ENCODE results near the gene LRGUK.

The LRGUK gene

GRCh38 chr7:134126966-134127848, at the start of gene LRGUK:
Gene LRGUK (plus strand): TSS chr7:134127340. CDS start chr7:134127368, 28 bp downstream.
- peak; percentile 93 for DNase-seq

- DNase-seq: peak; percentile 23
These were observed 49.6 kb upstream of the LRGUK start for GRCh38 chr7:134077560-134077959.

GRCh38 chr7:134078991-134079390, 48.1 kb upstream of the LRGUK start:
- no peak for DNase-seq

- DNase-seq: no peak
These were observed 45.4 kb upstream of the LRGUK start for GRCh38 chr7:134081695-134082094.

GRCh38 chr7:134083766-134084487, 43.2 kb upstream of the LRGUK start:
- peak; percentile 48 for DNase-seq

- DNase-seq: peak; percentile 65
These were observed 42.5 kb upstream of the LRGUK start for GRCh38 chr7:134084488-134085144.

GRCh38 chr7:134085311-134085710, 41.8 kb upstream of the LRGUK start:
- DNase-seq: no peak

- DNase-seq: no peak
These were observed 40.0 kb upstream of the LRGUK start for GRCh38 chr7:134086998-134087735.

- no peak for DNase-seq
These were observed 38.9 kb upstream of the LRGUK start for GRCh38 chr7:134088199-134088598.

- no peak for DNase-seq
These were observed 37.7 kb upstream of the LRGUK start for GRCh38 chr7:134089446-134089845.

GRCh38 chr7:134098072-134098471, 29.1 kb upstream of the LRGUK start:
- DNase-seq: no peak

- DNase-seq: peak; percentile 40
These were observed 25.4 kb upstream of the LRGUK start for GRCh38 chr7:134101716-134102115.

GRCh38 chr7:134104166-134104565, 23.0 kb upstream of the LRGUK start:
- no peak for DNase-seq

GRCh38 chr7:134105841-134106240, 21.3 kb upstream of the LRGUK start:
- DNase-seq: no peak

GRCh38 chr7:134108802-134109201, 18.3 kb upstream of the LRGUK start:
- no peak for DNase-seq

GRCh38 chr7:134113655-134114054, 13.5 kb upstream of the LRGUK start:
- no peak for DNase-seq

- DNase-seq: no peak
These were observed 12.1 kb upstream of the LRGUK start for GRCh38 chr7:134114992-134115391.

- DNase-seq: no peak
These were observed 6.7 kb upstream of the LRGUK start for GRCh38 chr7:134120405-134120804.

- DNase-seq: no peak
These were observed 5.5 kb upstream of the LRGUK start for GRCh38 chr7:134121632-134122139.

- DNase-seq: no peak
These were observed 4.2 kb upstream of the LRGUK start for GRCh38 chr7:134122980-134123379.

GRCh38 chr7:134126146-134126545, 994 bp upstream of the LRGUK start:
- DNase-seq: no peak

- DNase-seq: no peak
These were observed 559 bp upstream of the LRGUK start for GRCh38 chr7:134126596-134126965.

GRCh38 chr7:134128829-134129228, 1.7 kb downstream of the LRGUK start:
- DNase-seq: no peak
